GM19240 (cell line): ENCODE results near the gene VN1R5.
"Not testable (repeated sequence)": the region's sequence is repeated elsewhere in the genome, so short reads cannot be mapped to it uniquely, and the experiment has no call there.

Experiments used
- DNase-seq: peaks from one replicate; pipeline ENCODE4 v3.0.0; 2011; ENCODE audit warnings: low spot score; ENCODE audit not compliant: insufficient read length

Gene VN1R5

GRCh38 chr1:247270003-247270402, 14.1 kb downstream of the VN1R5 start:
- no peak for DNase-seq

GRCh38 chr1:247273013-247273412, 17.1 kb downstream of the VN1R5 start:
- DNase-seq, result no peak

GRCh38 chr1:247274605-247275256, 18.9 kb downstream of the VN1R5 start:
- no peak for DNase-seq

GRCh38 chr1:247277191-247277590, 21.3 kb downstream of the VN1R5 start:
- DNase-seq, result no peak

- DNase-seq, result no peak
Measured at GRCh38 chr1:247281001-247281574, 25.2 kb downstream of the VN1R5 start.

GRCh38 chr1:247286134-247286670, 30.3 kb downstream of the VN1R5 start:
- DNase-seq, result no peak

GRCh38 chr1:247287460-247287859, 31.6 kb downstream of the VN1R5 start:
- no peak for DNase-seq

GRCh38 chr1:247288341-247288740, 32.5 kb downstream of the VN1R5 start:
- no peak for DNase-seq

- DNase-seq, result not testable (repeated sequence)
Measured at GRCh38 chr1:247289274-247289892, 33.5 kb downstream of the VN1R5 start.

- no peak for DNase-seq
Measured at GRCh38 chr1:247290576-247290975, 34.7 kb downstream of the VN1R5 start.

- no peak for DNase-seq
Measured at GRCh38 chr1:247291161-247291560, 35.3 kb downstream of the VN1R5 start.

- no peak for DNase-seq
Measured at GRCh38 chr1:247291833-247292561, 36.1 kb downstream of the VN1R5 start.

- DNase-seq, result no peak
Measured at GRCh38 chr1:247293047-247293446, 37.2 kb downstream of the VN1R5 start.

- DNase-seq, result no peak
Measured at GRCh38 chr1:247294282-247294681, 38.4 kb downstream of the VN1R5 start.

GRCh38 chr1:247295274-247295684, 39.4 kb downstream of the VN1R5 start:
- DNase-seq, result no peak

GRCh38 chr1:247295746-247296145, 39.9 kb downstream of the VN1R5 start:
- DNase-seq, result no peak

- DNase-seq, result no peak
Measured at GRCh38 chr1:247296599-247297180, 40.8 kb downstream of the VN1R5 start.

- DNase-seq, result no peak
Measured at GRCh38 chr1:247297263-247298123, 41.6 kb downstream of the VN1R5 start.

GRCh38 chr1:247298124-247298481, 42.2 kb downstream of the VN1R5 start:
- no peak for DNase-seq

GRCh38 chr1:247298701-247299100, 42.8 kb downstream of the VN1R5 start:
- no peak for DNase-seq
